ENCODE data around the gene EHD1. TPM values are rescaled to one million over a fixed set of nuclear protein-coding genes. Genes with fewer than 3 reads are reported as not detected.

The EHD1 gene
- total and polyA plus RNA-seq, 3 donors from 2014 or later, result 230 to 455 (median 328) TPM

- TF ChIP-seq POLR2A (IDR thresholded peaks at IDR 0.05), result no peak
- TF ChIP-seq CTCF (IDR thresholded peaks at IDR 0.05), result no peak
- intact Hi-C loops (cut with DNase I; ENCODE audit: low total_unique reads), result no loop called here
- H3K4me1 ChIP-seq, result no peaks in the 10 kb centered on the region
- no peaks in the 10 kb centered on the region for H3K27me3 ChIP-seq
- no peaks in the 10 kb centered on the region for H3K9me3 ChIP-seq
- 87 to 91% methylated on average over 10 to 11 of the region's 11 CpGs for WGBS, 2 donors
- no peak for DNase-seq
- H3K4me3 ChIP-seq, result no peak overlapping the region
- no peak overlapping the region for H3K27ac ChIP-seq
- H3K36me3 ChIP-seq (ENCODE audit: low read depth, missing control alignments), result peaks cover 3% of the 10 kb centered on the region
Observed at GRCh38 chr11:64908766-64909165, 30.3 kb upstream of the EHD1 start.

GRCh38 chr11:64906314-64906635 lies 27.9 kb upstream of the EHD1 start:
- H3K36me3 ChIP-seq (ENCODE audit: low read depth, missing control alignments), result peaks cover 3% of the 10 kb centered on the region
- no peaks in the 10 kb centered on the region for H3K9me3 ChIP-seq
- no peak for DNase-seq

GRCh38 chr11:64905516-64906313 lies 27.3 kb upstream of the EHD1 start:
- Histone ChIP-seq H3K27ac (no peak overlapping the region), H3K4me1 (no peaks in the 10 kb centered on the region), H3K9me3 (no peaks in the 10 kb centered on the region), H3K27me3 (no peaks in the 10 kb centered on the region), H3K36me3 (ENCODE audit: low read depth, missing control alignments) (peaks cover 3% of the 10 kb centered on the region), H3K4me3 (no peak overlapping the region)
- WGBS, 2 donors, result 91 to 96% methylated on average over 22 to 25 of the region's 25 CpGs
- TF ChIP-seq POLR2A (IDR thresholded peaks at IDR 0.05) (no peak), CTCF (IDR thresholded peaks at IDR 0.05) (no peak)
- DNase-seq, result no peak
- intact Hi-C loops (cut with DNase I; ENCODE audit: low total_unique reads), result no loop called here

More at GRCh38 chr11:64906314-64906635, 27.9 kb upstream of the EHD1 start:
- no peak overlapping the region for H3K4me3 ChIP-seq
- TF ChIP-seq POLR2A (IDR thresholded peaks at IDR 0.05) (no peak), CTCF (IDR thresholded peaks at IDR 0.05) (no peak)
- H3K27ac ChIP-seq, result no peak overlapping the region
- no peaks in the 10 kb centered on the region for H3K27me3 ChIP-seq
- no peaks in the 10 kb centered on the region for H3K4me1 ChIP-seq
- intact Hi-C loops (cut with DNase I; ENCODE audit: low total_unique reads), result no loop called here
- 96 to 97% methylated on average over 5 to 13 of the region's 13 CpGs for WGBS, 2 donors

GRCh38 chr11:64903291-64903833 lies 24.9 kb upstream of the EHD1 start:
- Histone ChIP-seq H3K36me3 (ENCODE audit: low read depth, missing control alignments) (peaks cover 3% of the 10 kb centered on the region), H3K4me1 (no peaks in the 10 kb centered on the region), H3K4me3 (no peak overlapping the region), H3K27me3 (no peaks in the 10 kb centered on the region), H3K9me3 (no peaks in the 10 kb centered on the region), H3K27ac (no peak overlapping the region)
- DNase-seq, result no peak
- intact Hi-C loops (cut with DNase I; ENCODE audit: low total_unique reads), result no loop called here
- TF ChIP-seq POLR2A (IDR thresholded peaks at IDR 0.05) (no peak), CTCF (IDR thresholded peaks at IDR 0.05) (no peak)
- WGBS, 2 donors, result 92 to 96% methylated on average over 5 to 23 of the region's 23 CpGs

All from testis (tissue), 3 donors.